Measurements from ENCODE around the gene PRELP.

Gene PRELP

GRCh38 chr1:203475012-203475981, at the start of gene PRELP:
Gene PRELP (plus strand): TSS chr1:203475806. CDS start chr1:203483185, 7,379 bp downstream.
- TF ChIP-seq TAF1 (IDR thresholded peaks at IDR 0.05; ENCODE audit: low read depth) (no peak), CREB1 (IDR thresholded peaks at IDR 0.05; ENCODE audit: low read depth) (no peak), CEBPB (IDR thresholded peaks at IDR 0.05) (no peak), NFIC (IDR thresholded peaks at IDR 0.05) (no peak), EGR1 (IDR thresholded peaks at IDR 0.05) (no peak), TCF12 (IDR thresholded peaks at IDR 0.05; ENCODE audit: low read depth) (no peak), FOXM1 (IDR thresholded peaks at IDR 0.05; ENCODE audit: borderline replicate concordance, low read depth) (no peak)
- TF ChIP-seq, protein P1, sequence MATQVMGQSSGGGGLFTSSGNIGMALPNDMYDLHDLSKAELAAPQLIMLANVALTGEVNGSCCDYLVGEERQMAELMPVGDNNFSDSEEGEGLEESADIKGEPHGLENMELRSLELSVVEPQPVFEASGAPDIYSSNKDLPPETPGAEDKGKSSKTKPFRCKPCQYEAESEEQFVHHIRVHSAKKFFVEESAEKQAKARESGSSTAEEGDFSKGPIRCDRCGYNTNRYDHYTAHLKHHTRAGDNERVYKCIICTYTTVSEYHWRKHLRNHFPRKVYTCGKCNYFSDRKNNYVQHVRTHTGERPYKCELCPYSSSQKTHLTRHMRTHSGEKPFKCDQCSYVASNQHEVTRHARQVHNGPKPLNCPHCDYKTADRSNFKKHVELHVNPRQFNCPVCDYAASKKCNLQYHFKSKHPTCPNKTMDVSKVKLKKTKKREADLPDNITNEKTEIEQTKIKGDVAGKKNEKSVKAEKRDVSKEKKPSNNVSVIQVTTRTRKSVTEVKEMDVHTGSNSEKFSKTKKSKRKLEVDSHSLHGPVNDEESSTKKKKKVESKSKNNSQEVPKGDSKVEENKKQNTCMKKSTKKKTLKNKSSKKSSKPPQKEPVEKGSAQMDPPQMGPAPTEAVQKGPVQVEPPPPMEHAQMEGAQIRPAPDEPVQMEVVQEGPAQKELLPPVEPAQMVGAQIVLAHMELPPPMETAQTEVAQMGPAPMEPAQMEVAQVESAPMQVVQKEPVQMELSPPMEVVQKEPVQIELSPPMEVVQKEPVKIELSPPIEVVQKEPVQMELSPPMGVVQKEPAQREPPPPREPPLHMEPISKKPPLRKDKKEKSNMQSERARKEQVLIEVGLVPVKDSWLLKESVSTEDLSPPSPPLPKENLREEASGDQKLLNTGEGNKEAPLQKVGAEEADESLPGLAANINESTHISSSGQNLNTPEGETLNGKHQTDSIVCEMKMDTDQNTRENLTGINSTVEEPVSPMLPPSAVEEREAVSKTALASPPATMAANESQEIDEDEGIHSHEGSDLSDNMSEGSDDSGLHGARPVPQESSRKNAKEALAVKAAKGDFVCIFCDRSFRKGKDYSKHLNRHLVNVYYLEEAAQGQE (IDR thresholded peaks at IDR 0.05; ENCODE audit: low read depth), result no peak
- TF ChIP-seq, protein P2, sequence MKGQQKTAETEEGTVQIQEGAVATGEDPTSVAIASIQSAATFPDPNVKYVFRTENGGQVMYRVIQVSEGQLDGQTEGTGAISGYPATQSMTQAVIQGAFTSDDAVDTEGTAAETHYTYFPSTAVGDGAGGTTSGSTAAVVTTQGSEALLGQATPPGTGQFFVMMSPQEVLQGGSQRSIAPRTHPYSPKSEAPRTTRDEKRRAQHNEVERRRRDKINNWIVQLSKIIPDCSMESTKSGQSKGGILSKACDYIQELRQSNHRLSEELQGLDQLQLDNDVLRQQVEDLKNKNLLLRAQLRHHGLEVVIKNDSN (IDR thresholded peaks at IDR 0.05), result no peak

DNA sequence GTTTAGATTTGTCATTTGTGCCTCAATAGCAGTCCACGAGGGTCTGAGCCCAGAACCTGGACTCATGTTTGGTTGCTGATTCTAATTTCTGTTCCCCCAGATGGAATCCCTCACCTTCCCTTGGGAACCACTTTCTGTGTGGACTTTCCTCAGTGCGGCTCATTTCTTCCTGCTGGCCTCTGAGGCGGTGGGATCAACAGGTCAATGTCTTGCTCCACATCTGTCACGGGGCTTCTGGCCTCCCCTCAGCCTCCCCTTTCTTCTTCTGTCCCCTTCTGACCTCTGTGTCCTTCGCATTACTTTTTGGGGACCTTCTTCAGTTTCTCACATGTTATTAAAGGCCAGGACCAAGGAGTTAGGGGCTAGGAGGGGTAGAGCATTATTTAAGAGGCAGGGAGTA, 49.2 kb upstream of the PRELP start:
- TF ChIP-seq RAD21 (IDR thresholded peaks at IDR 0.05; ENCODE audit: low read depth), result no peak
- no peak for TF ChIP-seq FOXM1 (IDR thresholded peaks at IDR 0.05; ENCODE audit: borderline replicate concordance, low read depth)
- no peak for TF ChIP-seq EGR1 (IDR thresholded peaks at IDR 0.05)
- TF ChIP-seq, protein P2 (IDR thresholded peaks at IDR 0.05), result no peak
- no peak for TF ChIP-seq ZBTB7A (IDR thresholded peaks at IDR 0.05; ENCODE audit: low read depth)
- TF ChIP-seq NFIC (IDR thresholded peaks at IDR 0.05), result no peak
- TF ChIP-seq TAF1 (IDR thresholded peaks at IDR 0.05; ENCODE audit: low read depth), result no peak
- TF ChIP-seq TEAD4 (IDR thresholded peaks at IDR 0.05), result no peak
- TF ChIP-seq CEBPB (IDR thresholded peaks at IDR 0.05), result no peak
- TF ChIP-seq CREB1 (IDR thresholded peaks at IDR 0.05; ENCODE audit: low read depth), result no peak
- TF ChIP-seq TCF12 (IDR thresholded peaks at IDR 0.05; ENCODE audit: low read depth), result no peak
- no peak for TF ChIP-seq EP300 (IDR thresholded peaks at IDR 0.05; ENCODE audit: borderline replicate concordance)
- TF ChIP-seq, protein P1 (IDR thresholded peaks at IDR 0.05; ENCODE audit: low read depth), result no peak

- TF ChIP-seq CREB1 (IDR thresholded peaks at IDR 0.05; ENCODE audit: low read depth) (no peak), YY1 (IDR thresholded peaks at IDR 0.05; ENCODE audit: low read depth) (no peak), MAX (IDR thresholded peaks at IDR 0.05) (no peak), TAF1 (IDR thresholded peaks at IDR 0.05; ENCODE audit: low read depth) (no peak), ZBTB7A (IDR thresholded peaks at IDR 0.05; ENCODE audit: low read depth) (no peak), EP300 (IDR thresholded peaks at IDR 0.05; ENCODE audit: borderline replicate concordance) (no peak), RAD21 (IDR thresholded peaks at IDR 0.05; ENCODE audit: low read depth) (no peak), TCF12 (IDR thresholded peaks at IDR 0.05; ENCODE audit: low read depth) (no peak), CEBPB (IDR thresholded peaks at IDR 0.05) (no peak), FOXM1 (IDR thresholded peaks at IDR 0.05; ENCODE audit: borderline replicate concordance, low read depth) (no peak), NFIC (IDR thresholded peaks at IDR 0.05) (no peak), TEAD4 (IDR thresholded peaks at IDR 0.05) (no peak), EGR1 (IDR thresholded peaks at IDR 0.05) (no peak)
- TF ChIP-seq, protein P1 (IDR thresholded peaks at IDR 0.05; ENCODE audit: low read depth), result no peak
- TF ChIP-seq, protein P2 (IDR thresholded peaks at IDR 0.05), result no peak
These were observed 48.7 kb upstream of the PRELP start for GRCh38 chr1:203426870-203427269.

Data from Ishikawa (cell line).